ENCODE results near the gene ID1. TPM values are rescaled to one million over a fixed set of nuclear protein-coding genes. Genes with fewer than 3 reads are reported as not detected.
"Not testable (repeated sequence)": the region's sequence is repeated elsewhere in the genome, so short reads cannot be mapped to it uniquely, and the experiment has no call there.

The ID1 gene
- total RNA-seq, 1 donor = 98.9 TPM

- DNase-seq (ENCODE audit: low read depth) = peak; percentile 18
- TF ChIP-seq, protein P1, sequence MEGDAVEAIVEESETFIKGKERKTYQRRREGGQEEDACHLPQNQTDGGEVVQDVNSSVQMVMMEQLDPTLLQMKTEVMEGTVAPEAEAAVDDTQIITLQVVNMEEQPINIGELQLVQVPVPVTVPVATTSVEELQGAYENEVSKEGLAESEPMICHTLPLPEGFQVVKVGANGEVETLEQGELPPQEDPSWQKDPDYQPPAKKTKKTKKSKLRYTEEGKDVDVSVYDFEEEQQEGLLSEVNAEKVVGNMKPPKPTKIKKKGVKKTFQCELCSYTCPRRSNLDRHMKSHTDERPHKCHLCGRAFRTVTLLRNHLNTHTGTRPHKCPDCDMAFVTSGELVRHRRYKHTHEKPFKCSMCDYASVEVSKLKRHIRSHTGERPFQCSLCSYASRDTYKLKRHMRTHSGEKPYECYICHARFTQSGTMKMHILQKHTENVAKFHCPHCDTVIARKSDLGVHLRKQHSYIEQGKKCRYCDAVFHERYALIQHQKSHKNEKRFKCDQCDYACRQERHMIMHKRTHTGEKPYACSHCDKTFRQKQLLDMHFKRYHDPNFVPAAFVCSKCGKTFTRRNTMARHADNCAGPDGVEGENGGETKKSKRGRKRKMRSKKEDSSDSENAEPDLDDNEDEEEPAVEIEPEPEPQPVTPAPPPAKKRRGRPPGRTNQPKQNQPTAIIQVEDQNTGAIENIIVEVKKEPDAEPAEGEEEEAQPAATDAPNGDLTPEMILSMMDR (IDR thresholded peaks at IDR 0.05; ENCODE audit: insufficient read depth, low read length) = no peak
- peak overlapping the region; percentile 58 for H3K4me3 ChIP-seq (ENCODE audit: low read depth, low read length)
These were observed 31.4 kb upstream of the ID1 start for GRCh38 chr20:31573555-31574321.

- H3K4me3 ChIP-seq (ENCODE audit: low read depth, low read length); DNase-seq (ENCODE audit: low read depth): not testable (repeated sequence)
These were observed 30.1 kb upstream of the ID1 start for GRCh38 chr20:31574986-31575385.

DNA sequence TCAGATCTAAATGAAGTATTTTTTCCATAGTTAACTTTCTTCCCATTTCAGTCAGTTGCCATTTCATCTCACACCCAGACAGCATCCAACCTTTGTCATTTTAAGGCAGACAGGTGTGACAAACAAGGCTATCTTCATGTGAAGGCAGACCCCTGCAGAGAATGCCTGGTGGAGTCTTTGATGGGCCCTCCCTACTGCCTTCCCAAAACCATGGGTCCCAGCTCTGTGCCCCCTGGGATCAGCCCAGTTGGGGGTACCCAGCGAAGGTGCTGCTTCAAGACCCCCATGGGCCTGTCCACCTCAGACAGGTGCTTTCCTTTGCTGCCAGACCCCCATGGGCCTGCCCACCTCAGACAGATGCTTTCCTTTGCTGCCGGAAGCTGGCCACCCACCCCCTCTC is 28.3 kb upstream of the ID1 start:
- H3K4me3 ChIP-seq (ENCODE audit: low read depth, low read length) = no peak overlapping the region
- no peak for DNase-seq (ENCODE audit: low read depth)
- TF ChIP-seq, protein P1 (IDR thresholded peaks at IDR 0.05; ENCODE audit: insufficient read depth, low read length) = no peak

GRCh38 chr20:31577194-31577593 is 27.9 kb upstream of the ID1 start:
- TF ChIP-seq, protein P1 (IDR thresholded peaks at IDR 0.05; ENCODE audit: insufficient read depth, low read length) = no peak
- DNase-seq (ENCODE audit: low read depth) = no peak
- H3K4me3 ChIP-seq (ENCODE audit: low read depth, low read length) = no peak overlapping the region

GRCh38 chr20:31578448-31579138 is 26.5 kb upstream of the ID1 start:
- TF ChIP-seq, protein P1 (IDR thresholded peaks at IDR 0.05; ENCODE audit: insufficient read depth, low read length) = no peak
- DNase-seq (ENCODE audit: low read depth) = no peak
- no peak overlapping the region for H3K4me3 ChIP-seq (ENCODE audit: low read depth, low read length)

- H3K4me3 ChIP-seq (ENCODE audit: low read depth, low read length) = no peak overlapping the region
- no peak for DNase-seq (ENCODE audit: low read depth)
- TF ChIP-seq, protein P1 (IDR thresholded peaks at IDR 0.05; ENCODE audit: insufficient read depth, low read length) = no peak
These were observed 25.8 kb upstream of the ID1 start for GRCh38 chr20:31579245-31579644.

DNA sequence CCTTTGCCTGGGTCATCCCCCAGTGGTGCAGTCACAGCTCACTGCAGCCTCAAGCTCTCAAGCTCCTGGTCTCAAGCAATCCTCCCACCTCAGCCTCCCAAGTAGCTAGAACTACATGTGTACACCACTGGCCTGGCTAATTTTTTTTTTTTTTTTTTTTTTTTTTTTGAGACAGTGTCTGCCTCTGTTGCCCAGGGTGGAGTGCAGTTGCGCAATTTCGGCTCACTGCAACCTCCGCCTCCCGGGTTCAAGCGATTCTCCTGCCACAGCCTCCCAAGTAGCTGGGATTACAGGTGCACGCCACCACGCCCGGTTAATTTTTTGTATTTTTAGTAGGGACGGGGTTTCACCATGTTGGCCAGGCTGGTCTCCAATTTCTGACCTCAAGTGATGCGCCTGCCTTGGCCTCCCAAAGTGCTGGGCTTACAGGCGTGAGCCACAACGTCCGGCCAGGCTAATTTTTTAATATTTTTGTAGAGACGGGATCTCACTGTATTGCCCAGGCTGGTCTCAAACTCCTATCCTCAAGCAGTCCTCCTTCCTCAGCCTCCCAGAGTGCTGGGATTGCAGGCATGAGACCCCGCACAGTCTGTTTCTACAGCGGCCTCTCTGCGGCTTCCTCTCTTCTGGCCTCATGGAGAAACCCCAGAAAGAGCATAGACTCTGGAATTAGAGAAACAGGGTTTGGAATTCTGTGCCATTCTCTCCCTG is 25.0 kb upstream of the ID1 start:
- not testable (repeated sequence) for DNase-seq (ENCODE audit: low read depth)

More for the DNA sequence above, 25.0 kb upstream of the ID1 start:
- not testable (repeated sequence) for H3K4me3 ChIP-seq (ENCODE audit: low read depth, low read length)
